Stimulated activated naive CD4-positive, alpha-beta T cell (primary cell): Measurements from ENCODE around the gene UNC5C.

Source experiments
- DNase-seq, 6 experiments: peaks; one replicate each; lab custom pipeline; 2025; lab: John Stamatoyannopoulos, UW

The UNC5C gene

DNA sequence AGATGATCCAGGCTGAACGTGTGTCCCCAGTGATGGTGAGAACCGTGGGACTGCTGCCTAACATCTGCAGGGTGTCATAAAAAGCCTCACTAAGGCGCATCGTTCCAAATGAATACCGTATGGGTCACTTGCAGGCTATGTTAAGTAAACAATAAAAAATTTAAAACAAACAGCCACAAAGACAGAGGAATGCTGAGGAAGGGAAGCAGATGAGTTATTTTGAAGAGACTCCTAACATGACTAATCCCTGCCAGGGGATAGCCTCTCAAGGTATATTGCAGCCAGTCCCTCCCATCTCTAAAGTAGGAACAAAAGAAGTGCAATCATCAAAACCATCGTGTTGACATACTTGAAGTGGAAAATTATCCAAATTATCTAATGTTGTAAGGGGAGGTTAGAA is 83.8 kb downstream of the UNC5C start:
- no peak for DNase-seq

DNA sequence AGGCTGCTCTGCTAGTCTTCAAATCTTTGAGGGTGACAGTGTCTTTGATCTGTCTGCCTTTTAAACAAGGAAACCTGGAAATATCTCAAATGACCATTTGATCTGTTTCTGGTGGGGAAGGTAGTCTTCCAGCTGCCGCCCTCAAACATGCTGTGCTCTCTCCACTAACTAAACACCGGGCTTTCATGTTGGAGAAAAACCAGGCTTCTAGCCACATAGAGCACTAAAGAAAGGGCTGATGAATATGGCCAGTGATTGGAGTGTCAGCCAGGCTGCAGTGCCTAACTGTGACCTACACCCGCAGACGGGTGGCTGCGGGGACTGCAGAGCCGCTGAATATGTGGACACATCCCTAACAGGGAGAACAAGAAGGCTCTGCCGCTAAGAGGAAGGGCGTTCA is 85.9 kb downstream of the UNC5C start:
- DNase-seq, result no peak

DNA sequence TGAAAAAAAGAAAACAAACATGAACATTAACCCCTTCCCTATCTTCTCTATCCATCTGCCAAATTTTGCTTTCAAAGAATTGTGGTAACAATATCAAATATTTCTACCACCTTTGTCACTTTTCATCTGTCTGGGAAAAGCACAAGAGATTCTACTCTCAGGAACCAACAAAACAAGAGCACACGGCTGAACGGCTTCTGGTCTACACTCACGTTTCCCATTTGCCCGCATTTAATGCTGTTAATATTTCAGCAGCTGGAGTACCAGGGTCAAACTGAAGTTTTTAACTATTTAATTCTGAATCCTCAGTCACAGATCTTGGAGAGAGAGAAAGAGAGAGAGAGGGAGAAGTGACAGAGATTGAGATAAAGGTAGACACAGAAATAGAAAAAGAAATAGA is 91.4 kb downstream of the UNC5C start:
- DNase-seq, result no peak

DNA sequence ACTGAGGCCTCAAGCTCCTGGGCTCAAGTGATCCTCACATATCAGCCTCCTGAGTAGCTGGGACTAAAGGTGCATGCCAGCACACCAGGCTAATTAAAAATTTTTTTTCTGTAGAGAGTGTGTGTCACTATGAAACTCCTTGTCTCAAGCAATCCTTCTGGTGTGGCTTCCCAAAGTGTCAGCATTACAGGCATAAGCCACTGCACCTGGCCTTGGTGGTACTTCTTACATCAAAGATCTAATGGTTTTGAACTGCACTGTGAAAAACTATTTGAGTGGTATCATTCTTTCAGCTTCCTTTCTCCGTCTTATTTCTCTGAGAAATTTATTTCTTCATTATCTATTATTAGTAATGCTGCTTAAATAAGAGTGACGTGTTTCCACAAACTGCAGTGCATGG is 98.5 kb downstream of the UNC5C start:
- DNase-seq, result no peak

DNA sequence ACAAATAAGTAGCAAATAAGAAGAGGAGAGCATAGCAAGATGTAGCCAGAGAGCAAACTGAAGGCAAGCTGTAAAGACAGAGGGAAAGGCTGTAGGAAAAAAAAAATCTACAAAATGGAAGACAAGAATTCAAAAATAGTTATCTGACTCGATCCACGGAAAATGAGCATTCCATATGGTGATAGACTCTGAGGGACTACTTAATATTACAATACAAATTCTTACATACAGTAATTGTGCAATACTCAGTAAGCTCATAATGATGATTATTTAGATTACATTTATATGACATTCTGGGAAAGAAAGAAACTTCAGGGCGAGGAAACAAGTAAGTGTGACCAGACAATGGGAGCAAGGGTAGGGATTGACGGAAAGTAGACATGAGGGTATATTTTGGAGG is 102.6 kb downstream of the UNC5C start:
- DNase-seq, result no peak

DNA sequence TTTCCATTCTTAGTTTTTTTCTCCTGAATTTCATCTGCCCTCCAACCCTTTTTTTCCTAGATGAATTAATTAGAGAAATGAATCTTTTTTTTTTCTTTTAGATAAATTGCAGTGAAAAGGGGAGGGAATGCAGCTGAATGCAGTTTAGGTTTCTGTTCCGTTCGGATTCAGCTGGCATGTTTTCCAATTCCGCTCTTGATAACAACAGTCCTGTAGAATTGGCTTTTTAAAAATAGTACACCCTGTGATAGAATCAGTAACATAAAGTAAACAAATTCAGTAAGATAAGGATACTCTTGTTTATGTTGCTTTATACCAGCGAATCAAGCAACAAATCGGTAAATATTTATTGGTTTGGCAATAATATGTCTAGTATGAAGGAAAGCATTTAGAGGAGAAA is 103.5 kb downstream of the UNC5C start:
- no peak for DNase-seq

DNA sequence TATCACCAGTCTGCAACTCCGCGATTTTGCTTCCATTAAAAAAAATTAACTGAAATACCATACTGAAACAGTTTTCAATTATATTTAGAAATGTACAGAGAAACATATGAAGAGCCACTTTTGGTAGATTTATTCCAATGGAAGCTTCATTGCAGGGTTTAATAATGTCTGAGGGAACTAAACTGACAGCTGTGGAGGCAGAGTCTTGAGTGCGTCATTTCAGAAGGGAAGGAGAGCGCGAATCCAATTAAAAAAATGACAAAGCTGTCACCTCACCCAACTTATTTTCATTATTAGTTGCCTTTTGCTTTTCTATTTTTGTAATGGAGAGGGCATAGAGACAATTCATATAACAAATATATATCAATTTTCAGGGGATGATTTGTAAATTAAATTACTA is 104.0 kb downstream of the UNC5C start:
- DNase-seq, result no peak

DNA sequence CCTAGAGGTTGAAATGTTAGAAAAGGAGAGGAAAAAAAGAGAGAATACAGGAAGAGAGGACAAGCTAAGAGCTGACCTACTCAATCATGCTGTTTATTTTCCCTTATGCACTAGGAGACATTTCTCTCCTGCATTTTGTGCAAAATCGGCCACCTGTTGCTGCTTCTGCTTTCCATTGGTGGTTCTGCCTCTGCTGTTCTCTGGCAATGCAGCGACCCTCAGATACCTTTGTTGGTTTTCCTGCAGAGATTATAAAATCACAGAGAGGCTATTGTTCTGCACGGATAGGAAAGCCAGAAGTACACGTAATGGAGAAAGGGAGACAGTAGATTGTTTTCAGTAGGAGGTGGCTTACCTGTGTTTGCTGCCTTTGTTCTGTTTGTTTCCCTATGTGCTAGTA is 108.9 kb downstream of the UNC5C start:
- DNase-seq, result no peak

DNA sequence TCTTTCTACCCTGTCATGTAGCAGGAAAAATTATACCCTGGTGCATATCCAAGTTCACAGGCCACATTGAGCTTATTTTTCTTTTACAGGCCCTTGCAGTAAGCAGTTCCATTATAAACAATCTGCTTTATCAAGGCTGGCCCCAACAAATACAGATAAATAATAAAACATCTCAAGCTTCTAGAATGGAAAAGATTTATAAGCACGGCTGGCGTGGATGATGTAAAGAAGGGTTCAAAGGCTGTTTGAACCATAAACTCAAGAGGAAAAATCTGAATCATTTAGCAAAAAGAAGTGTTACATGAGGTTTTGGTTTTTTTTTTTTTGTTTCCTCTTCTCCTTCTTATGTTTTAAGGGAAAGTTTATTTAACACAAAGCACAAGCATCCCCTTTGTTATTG is 109.7 kb downstream of the UNC5C start:
- DNase-seq, result no peak

DNA sequence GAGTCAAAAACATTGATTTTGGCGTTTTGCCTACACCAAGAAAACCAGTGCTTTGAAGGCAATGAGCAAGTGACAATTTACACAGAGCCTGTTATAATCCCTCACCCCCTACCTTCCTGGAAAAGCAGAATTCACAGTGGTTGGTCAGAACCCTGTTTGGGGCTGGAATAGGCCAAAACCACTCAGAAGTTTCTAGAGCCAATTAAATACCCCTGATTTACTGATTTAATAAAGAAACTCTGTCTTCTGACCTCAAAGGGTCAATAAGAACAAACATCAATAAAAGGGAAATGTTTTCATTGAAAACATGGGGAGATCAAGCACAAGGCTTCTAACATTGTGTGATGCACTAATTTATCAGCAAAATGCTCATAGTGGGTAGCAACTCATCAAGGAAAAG is 116.3 kb downstream of the UNC5C start:
- no peak for DNase-seq

DNA sequence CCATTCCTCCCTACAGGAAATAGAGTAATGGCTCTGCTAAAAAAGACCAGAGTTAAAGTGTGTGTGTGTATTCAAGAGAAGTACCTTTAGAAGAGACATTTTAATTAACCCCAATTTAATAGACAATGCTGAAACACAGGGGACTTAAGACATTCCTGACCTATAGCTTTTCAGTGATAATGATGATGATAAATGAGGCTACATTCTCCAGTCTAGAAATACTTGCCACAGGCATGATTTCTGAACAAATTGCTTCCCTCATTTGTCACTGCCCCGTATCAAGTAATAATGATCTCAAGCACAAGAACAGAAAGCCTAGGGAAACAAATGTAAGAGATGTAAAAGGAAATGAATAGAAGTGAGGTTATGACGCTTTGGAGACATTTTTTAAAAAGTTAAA is 117.1 kb downstream of the UNC5C start:
- no peak for DNase-seq

DNA sequence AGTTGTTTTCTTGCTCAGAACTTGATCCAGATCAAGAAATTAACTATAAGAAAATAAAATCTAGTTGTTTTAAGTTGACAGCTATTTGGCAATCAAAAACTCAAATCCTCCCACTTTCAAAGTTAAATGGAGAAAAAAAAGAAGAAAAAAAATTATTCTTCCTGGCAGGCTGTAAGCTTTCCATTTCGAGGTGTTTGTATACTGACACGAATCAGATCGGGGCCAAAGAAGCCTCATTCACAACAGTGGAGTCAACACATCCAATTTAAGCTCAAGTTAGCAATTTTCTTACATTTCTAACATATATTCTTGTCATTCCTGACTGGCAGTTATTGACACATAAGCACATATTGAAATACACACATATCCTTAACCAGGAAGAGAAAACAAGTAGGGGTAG is 119.4 kb downstream of the UNC5C start:
- DNase-seq, result no peak

DNA sequence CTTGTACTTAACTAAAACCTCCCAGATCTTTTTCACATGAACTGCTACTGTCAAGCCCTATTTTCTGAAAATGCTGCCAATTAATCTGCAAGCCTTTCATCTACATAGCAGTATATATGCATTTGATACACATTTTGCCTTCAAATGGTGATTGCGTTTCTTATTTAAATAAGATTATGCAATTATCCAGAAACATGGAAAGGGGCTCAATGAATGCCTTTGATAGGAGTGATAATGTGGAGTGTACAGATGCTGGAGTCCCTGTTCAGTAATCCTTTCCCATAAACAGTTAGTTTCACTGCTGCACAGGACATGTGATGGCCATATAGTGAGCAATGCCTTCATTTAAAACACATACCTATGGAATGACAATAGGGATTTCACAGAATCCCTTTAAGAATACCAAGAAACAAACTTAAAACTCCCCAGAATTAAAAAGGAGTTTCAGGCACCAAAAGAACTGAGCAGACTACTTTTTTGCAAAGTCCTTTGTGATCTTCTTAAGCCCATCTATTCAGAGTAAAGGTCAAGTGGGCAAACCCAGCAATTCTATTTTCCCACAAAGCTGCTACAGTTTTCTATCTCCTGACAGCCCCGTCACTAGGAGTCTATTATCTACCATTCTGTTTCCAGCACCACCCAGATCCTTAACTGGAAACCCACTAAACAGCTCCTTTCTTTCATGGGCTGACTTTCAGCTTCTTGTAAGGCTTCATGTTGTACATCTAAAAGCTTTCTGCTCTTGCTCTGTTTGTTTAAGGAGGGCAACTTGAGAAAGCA is 120.3 kb downstream of the UNC5C start:
- no peak for DNase-seq

DNA sequence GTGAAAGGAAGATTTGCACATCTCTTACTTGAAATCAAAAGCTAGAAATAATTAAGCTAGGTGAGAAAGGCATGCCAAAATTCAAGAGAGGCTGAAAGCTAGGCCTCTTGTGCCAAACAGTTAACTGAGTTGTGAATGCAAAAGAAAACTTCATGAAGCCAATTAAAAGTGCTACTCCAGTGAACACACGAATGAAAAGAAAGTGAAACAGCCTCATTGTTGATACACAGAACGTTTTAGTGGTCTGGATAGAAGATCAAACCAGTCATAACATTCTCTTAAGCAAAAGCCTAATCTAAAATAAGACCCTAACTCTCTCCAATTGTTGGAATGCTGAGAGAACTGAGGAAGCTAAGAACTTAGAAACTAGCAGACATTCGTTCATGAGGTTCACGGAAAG is 122.3 kb downstream of the UNC5C start:
- no peak for DNase-seq

DNA sequence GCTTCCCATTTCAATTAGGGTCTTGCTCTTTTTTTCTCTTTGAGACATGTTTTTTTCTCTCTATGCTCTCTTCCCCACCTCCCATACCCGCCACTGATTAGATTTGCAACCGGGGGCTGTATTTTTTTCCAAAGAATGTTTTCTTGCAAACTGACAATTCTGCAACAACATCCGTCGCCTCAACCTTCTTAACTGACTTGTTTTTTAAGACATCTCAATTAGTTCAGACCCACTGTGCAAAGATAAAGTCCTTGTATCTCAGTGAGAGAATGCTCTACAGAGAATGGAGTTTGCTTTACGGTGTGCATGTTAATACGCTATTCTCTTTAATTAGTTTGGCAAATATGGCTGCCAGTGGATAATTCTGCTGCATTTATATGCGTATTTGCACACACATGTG is 126.3 kb downstream of the UNC5C start:
- DNase-seq, result no peak

DNA sequence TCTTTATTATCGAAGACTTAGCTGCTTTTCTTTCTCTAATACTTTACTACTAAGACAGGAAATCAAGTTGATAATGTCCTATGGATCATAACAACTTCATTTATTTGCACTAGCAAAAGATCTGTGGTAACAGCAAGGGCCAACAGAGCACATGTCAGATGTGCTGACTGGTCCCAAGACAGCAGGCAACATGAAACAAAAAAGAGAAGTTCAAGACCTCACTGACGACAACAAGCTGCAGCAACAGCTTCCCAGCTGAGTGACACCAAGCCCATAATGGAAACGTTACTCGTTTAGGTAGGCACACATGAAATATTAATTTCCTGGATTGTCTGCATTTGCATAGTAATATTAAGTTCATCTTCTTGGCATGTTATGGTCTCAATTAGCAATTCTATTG is 126.9 kb downstream of the UNC5C start:
- no peak for DNase-seq

DNA sequence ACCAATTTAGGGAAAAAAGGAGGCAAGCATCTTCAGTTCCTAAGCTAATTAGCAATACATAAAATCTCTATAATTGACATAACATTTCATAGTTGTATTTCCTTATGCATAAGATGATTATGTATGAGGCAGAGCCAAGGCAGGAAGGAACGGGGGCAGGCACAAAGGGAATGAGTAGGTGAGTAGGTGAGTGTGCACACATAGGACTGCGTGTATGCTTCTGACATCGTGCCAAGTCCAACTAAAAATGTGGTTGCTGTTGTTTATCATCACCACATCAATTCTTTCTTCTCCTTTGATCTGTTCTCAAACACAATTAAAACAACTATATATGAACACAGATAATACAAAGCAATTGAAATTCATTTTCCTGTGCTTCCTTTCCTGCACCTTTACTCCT is 131.2 kb downstream of the UNC5C start:
- DNase-seq, result no peak

DNA sequence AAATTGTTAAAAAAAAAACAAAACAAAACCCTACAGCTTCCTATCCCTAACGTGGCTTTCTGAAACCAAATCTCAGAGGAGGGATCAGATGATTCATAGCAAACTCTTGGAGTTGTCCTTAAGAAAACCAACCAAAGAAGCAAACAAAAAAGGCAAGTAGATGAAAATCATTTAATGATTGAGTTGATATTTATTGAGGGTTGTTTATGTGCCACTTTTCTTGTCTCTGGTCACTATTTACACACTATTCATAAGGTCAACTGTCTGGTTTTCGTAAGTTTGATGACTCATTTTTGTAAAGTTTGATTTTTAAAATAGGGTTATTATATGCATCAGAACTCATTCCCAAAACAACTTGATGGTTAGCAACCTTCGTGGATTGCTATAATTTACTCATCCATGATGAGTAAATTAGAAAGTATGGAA is 133.4 kb downstream of the UNC5C start:
- DNase-seq, result no peak

DNA sequence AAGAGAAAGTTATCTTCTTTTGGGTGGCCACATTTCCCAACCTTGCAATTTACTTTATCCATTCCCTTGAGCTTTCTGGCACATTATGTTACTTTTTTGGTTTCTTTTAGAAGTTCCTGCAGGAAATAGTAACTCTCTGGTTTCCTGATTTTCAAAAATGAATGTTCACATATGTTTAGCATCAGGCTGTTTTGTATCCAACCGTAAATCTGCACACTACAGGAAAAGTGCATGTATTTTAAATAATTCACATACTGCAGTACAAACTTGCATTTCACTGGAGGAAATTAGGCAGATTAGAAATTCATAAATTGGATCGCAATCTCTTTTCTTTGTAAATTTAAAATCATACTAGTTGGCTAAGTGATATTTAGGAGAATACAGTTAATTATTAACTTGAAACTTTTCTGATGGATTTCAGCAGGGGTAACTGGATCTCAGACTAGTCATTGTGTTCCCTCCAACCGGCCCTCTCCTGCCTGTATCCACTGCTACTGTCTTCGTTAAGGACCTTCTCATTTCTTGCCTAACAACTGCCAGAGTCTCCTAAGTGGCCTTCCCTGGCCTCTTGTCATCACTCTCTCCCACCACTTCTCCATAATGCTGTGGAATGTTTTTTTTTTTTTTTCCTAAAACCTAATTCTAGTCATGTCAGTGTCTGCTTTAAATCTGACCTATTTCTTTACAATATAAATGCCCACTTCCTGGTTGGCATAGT is 137.2 kb downstream of the UNC5C start:
- no peak for DNase-seq

DNA sequence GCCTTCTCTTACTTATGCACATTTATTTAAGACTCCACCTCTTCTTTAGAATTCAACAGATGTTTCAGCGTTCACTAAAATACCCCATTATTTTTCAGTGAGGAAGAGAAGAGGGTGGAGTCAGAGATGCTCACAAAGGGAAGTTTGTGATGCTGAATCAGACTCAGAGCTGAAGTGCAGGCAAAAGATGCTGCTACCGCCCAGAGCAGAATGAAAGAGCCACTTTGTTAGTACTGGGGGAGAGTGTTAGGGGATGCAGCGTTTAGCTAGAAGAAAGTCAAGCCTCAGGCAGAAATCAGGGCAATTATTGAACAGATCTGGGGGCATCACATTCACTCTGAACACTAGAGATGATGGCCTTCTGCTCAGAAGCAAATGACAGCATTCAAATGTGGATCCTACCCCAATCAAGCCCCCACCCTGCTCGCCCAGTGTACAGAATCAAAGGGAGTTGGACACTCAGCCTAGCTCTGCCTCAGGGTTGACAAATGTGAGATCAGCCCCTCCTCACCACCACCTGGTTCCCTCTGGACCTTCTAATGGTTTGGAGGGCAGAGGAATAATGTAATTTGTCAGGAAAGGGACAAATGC is 138.3 kb downstream of the UNC5C start:
- no peak for DNase-seq

DNA sequence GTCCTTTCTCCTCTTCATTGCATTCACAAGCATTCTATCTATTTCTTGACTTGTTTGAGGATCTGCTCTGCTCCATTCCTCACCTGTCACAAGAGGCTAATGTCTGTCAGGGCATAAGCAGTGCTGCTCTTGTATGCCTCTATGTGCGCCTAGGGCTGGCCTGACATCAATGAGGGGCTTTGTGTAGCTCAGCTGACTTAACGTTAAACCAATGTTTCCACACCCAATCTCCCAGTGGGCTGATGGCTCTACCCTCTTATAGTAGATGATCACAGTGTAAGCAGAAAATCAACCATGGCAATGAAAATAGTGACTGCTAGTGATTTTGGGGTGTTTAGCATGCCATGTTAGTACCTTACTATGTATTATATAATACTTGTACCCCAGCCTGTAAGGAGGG is 139.0 kb downstream of the UNC5C start:
- DNase-seq, result no peak

DNA sequence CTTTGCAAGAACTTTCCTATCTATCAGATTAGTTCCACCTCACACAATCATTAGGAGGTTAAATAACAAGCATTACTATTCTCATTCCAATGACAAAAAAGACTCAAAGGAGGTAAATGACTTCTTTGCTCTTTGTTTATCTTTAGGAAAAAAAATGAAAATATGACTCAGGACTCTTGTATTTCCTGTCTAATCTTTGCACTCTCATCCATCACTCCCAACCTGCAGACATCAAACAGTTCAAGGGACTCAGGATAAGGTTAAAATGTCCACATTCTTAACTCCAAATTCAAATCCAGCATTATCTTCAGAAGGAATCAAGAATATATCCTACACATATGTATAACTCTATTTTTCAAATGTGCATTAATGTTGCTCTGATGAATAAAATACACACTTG is 139.6 kb downstream of the UNC5C start:
- no peak for DNase-seq

DNA sequence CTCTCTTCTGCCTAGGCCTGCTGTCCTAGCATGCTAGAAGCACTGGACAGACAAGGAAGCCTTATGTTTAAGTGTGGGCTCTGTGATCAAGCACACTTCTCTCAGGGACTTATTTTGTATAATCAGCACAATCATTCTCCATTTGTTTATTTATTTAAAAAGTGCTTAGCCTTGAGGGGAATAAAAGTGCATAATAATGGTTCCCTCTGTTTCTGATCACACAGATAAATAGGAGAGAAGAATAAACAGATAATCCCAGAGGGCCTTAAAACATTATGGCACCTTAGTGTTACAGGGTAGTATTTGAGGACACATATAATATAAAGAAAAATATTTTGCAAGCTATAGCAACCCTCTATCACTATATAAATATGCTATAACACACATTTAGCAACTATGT is 146.5 kb downstream of the UNC5C start:
- no peak for DNase-seq

DNA sequence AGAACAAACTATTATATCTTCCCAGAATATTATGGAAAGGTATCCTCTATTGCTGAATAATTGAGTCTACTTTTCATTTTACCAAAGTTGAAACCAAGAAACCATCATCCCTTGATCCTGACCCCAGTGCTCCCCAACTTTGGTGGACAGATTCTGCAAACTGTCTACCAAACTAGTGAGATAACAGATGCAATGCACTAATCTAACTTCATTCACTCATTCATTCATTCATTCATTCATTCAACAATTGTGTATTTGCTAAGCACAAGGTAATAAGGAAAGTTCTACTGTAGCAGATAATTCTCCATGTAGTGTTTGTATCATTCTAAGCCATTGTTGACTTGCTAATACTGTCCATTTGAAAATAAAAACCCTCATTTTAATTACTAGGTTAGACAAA is 150.6 kb downstream of the UNC5C start:
- DNase-seq, result no peak
